Nephron (organoid): ENCODE measurements around the gene SIGLEC11.

Experiments
- H3K27ac Mint-ChIP-seq, 3 experiments: 2 replicates each; pipeline ENCODE4 v1.8.0; 2020; ENCODE audit warnings: mixed read lengths in 3 of 3, mild to moderate bottlenecking in 2 of 3, moderate library complexity in 1 of 3
- H3K27me3 Mint-ChIP-seq: 2 replicates; pipeline ENCODE4 v1.8.0; 2021; ENCODE audit warnings: low read depth, mild to moderate bottlenecking, moderate library complexity, mixed read lengths
- H3K36me3 Mint-ChIP-seq: 2 replicates; pipeline ENCODE4 v1.8.0; 2020; ENCODE audit warnings: low read depth, mixed read lengths
- H3K4me1 Mint-ChIP-seq: 2 replicates; pipeline ENCODE4 v1.8.0; 2020; ENCODE audit warnings: mixed read lengths
- H3K4me3 Mint-ChIP-seq, 3 experiments: 2 replicates each; pipeline ENCODE4 v1.8.0; 2020; ENCODE audit warnings: mild to moderate bottlenecking in 3 of 3, mixed read lengths in 3 of 3, moderate library complexity in 2 of 3
- H3K9me3 Mint-ChIP-seq: 2 replicates; pipeline ENCODE4 v1.8.0; 2020; ENCODE audit warnings: mixed read lengths
- CTCF ChIP-seq, 3 experiments: fragments of 200-600 bp; sonication (generic); IDR thresholded peaks; one replicate each; pipeline ENCODE4 v1.5.0; 2021; ENCODE audit warnings: antibody characterized with exemption in 3 of 3; ENCODE audit not compliant: unreplicated experiment in 3 of 3

SIGLEC11 gene

GRCh38 chr19:49932731-49933131 is 28.2 kb downstream of the SIGLEC11 start:
- Mint-ChIP-seq H3K27ac (no peak overlapping the region), H3K27me3 (no peaks in the 10 kb centered on the region), H3K4me3 (no peak overlapping the region), H3K36me3 (peaks cover 24% of the 10 kb centered on the region), H3K4me1 (peaks cover 12% of the 10 kb centered on the region), H3K9me3 (no peaks in the 10 kb centered on the region)
- no peak for TF ChIP-seq CTCF (IDR thresholded peaks at IDR 0.05; ENCODE audit: unreplicated experiment in 3 of 3)

GRCh38 chr19:49932041-49932451 is 28.9 kb downstream of the SIGLEC11 start:
- no peak overlapping the region for H3K27ac Mint-ChIP-seq
- no peaks in the 10 kb centered on the region for H3K9me3 Mint-ChIP-seq
- H3K27me3 Mint-ChIP-seq: no peaks in the 10 kb centered on the region
- peaks cover 28% of the 10 kb centered on the region for H3K36me3 Mint-ChIP-seq
- H3K4me3 Mint-ChIP-seq: peak overlapping the region in 2 of 3 experiments; percentile 31 to 60
- TF ChIP-seq CTCF (IDR thresholded peaks at IDR 0.05; ENCODE audit: unreplicated experiment in 3 of 3): no peak
- H3K4me1 Mint-ChIP-seq: peaks cover 19% of the 10 kb centered on the region

- H3K9me3 Mint-ChIP-seq: no peaks in the 10 kb centered on the region
- H3K27ac Mint-ChIP-seq: no peak overlapping the region
- TF ChIP-seq CTCF (IDR thresholded peaks at IDR 0.05; ENCODE audit: unreplicated experiment in 3 of 3): no peak
- H3K27me3 Mint-ChIP-seq: no peaks in the 10 kb centered on the region
- peaks cover 31% of the 10 kb centered on the region for H3K36me3 Mint-ChIP-seq
- peaks cover 19% of the 10 kb centered on the region for H3K4me1 Mint-ChIP-seq
- H3K4me3 Mint-ChIP-seq: peak overlapping the region in 2 of 3 experiments; percentile 32 to 60
Observed at GRCh38 chr19:49931293-49932040, 29.5 kb downstream of the SIGLEC11 start.

DNA sequence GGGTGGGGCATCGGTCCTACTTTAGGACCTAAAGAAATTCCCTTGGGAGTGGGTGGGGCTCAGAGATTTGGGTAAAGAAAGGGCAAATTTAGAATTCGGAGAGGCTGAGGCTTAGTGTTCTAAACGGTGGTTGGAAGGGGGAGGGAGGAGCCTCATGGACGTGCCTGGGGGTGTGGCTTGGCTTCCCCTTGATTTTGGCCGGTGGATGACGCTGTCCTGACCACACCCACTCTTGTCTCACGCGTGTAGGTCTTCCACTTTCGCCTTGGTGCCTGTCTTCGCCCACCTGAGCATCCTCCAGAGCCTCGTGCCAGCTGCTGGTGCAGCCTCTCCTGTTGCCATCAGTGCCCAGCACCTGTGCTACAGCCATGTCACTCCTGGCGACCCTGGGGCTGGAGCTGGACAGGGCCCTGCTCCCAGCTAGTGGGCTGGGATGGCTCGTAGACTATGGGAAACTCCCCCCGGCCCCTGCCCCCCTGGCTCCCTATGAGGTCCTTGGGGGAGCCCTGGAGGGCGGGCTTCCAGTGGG is 30.4 kb downstream of the SIGLEC11 start:
- H3K4me3 Mint-ChIP-seq: peak overlapping the region; percentile 90 to 95 (median 95)
- H3K27me3 Mint-ChIP-seq: no peaks in the 10 kb centered on the region
- peaks cover 36% of the 10 kb centered on the region for H3K36me3 Mint-ChIP-seq
- H3K27ac Mint-ChIP-seq: peak overlapping the region in 2 of 3 experiments; percentile 94 to 96
- peaks cover 20% of the 10 kb centered on the region for H3K4me1 Mint-ChIP-seq
- no peaks in the 10 kb centered on the region for H3K9me3 Mint-ChIP-seq
- no peak for TF ChIP-seq CTCF (IDR thresholded peaks at IDR 0.05; ENCODE audit: unreplicated experiment in 3 of 3)

- Mint-ChIP-seq H3K9me3 (no peaks in the 10 kb centered on the region), H3K4me3 (peak overlapping the region; percentile 90 to 95 (median 95)), H3K36me3 (peaks cover 41% of the 10 kb centered on the region), H3K4me1 (peaks cover 24% of the 10 kb centered on the region), H3K27ac (peak overlapping the region; percentile 94 to 98 (median 96)), H3K27me3 (no peaks in the 10 kb centered on the region)
- TF ChIP-seq CTCF (IDR thresholded peaks at IDR 0.05; ENCODE audit: unreplicated experiment in 3 of 3): peak in 1 of 3 experiments; percentile 21
Observed at GRCh38 chr19:49929611-49930482, 31.1 kb downstream of the SIGLEC11 start.
